Hepatocyte (in vitro differentiated cells): Measurements from ENCODE around the gene NPM3.
"Not testable (repeated sequence)": the region's sequence is repeated elsewhere in the genome, so short reads cannot be mapped to it uniquely, and the experiment has no call there.

Source experiments
- EZH2 ChIP-seq: fragments of 200-600 bp; sonication (generic); IDR thresholded peaks from 2 replicates; pipeline ENCODE4 v1.6.1; 2016; ENCODE audit warnings: antibody characterized with exemption, mild to moderate bottlenecking, borderline replicate concordance
- TF ChIP-seq, protein P1 (sequence below): fragments of 200-600 bp; sonication (generic); IDR thresholded peaks from 2 replicates; pipeline ENCODE4 v1.5.1; 2016; ENCODE audit warnings: antibody characterized with exemption, mild to moderate bottlenecking; ENCODE audit not compliant: poor library complexity

DNA sequence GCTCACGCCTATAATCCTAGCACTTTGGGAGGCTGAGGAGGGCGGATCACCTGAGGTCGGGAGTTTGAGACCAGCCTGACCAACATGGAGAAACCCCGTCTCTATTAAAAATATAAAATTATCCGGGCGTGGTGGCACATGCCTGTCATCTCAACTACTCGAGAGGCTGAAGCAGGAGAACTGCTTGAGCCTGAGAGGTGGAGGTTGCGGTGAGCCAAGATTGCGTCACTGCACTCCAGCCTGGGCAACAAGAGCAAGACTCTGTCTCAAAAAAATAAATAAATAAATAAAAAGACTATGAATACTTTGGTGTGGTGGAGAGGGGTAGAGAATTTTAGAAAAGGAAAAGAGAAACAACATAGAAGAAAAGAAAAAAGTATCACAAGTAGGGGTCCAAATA lies 6.0 kb upstream of the NPM3 start:
- TF ChIP-seq, protein P1, sequence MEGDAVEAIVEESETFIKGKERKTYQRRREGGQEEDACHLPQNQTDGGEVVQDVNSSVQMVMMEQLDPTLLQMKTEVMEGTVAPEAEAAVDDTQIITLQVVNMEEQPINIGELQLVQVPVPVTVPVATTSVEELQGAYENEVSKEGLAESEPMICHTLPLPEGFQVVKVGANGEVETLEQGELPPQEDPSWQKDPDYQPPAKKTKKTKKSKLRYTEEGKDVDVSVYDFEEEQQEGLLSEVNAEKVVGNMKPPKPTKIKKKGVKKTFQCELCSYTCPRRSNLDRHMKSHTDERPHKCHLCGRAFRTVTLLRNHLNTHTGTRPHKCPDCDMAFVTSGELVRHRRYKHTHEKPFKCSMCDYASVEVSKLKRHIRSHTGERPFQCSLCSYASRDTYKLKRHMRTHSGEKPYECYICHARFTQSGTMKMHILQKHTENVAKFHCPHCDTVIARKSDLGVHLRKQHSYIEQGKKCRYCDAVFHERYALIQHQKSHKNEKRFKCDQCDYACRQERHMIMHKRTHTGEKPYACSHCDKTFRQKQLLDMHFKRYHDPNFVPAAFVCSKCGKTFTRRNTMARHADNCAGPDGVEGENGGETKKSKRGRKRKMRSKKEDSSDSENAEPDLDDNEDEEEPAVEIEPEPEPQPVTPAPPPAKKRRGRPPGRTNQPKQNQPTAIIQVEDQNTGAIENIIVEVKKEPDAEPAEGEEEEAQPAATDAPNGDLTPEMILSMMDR = not testable (repeated sequence)
- TF ChIP-seq EZH2 = not testable (repeated sequence)
